A673 (cell line): Measurements from ENCODE around the gene CTU1. TPM values are rescaled to one million over a fixed set of nuclear protein-coding genes. Genes with fewer than 3 reads are reported as not detected.

ENCODE experiments used
- BruUV-seq: library from RNA; stranded (reverse); fragments of 400-500 nt; replicated peaks from 2 replicates; lab custom pipeline; 2021; lab: Mats Ljungman, UMichigan
- CTCF ChIA-PET: fragments of 300-600 bp; sonication (Branson Sonifier 250); formaldehyde crosslinking; loops from one replicate; lab custom pipeline; 2022; ENCODE audit warnings: antibody characterized with exemption; lab: Charles Lee
- POLR2A ChIA-PET: fragments of 300-600 bp; sonication (Branson Sonifier 250); formaldehyde crosslinking; loops from one replicate; lab custom pipeline; 2022; ENCODE audit warnings: antibody characterized with exemption; ENCODE audit not compliant: low non-redundant PET; lab: Charles Lee
- DNase-seq: peaks from one replicate; pipeline ENCODE4 v3.0.0-alpha.2; 2015; ENCODE audit warnings: low spot score
- H3K27ac ChIP-seq: fragments of 200-600 bp; sonication (generic); 2 replicates; pipeline ENCODE4 v1.5.1; 2016; ENCODE audit warnings: mixed run types, low read depth, mild to moderate bottlenecking, mixed read lengths, antibody characterized with exemption, low read length; ENCODE audit not compliant: poor library complexity, severe bottlenecking
- H3K27me3 ChIP-seq: fragments of 200-600 bp; sonication (generic); replicated peaks from 2 replicates; pipeline ENCODE4 v1.6.1; 2017; ENCODE audit warnings: mixed run types, low read depth, mild to moderate bottlenecking, mixed read lengths, antibody characterized with exemption, low read length; ENCODE audit not compliant: insufficient read depth, poor library complexity
- H3K36me3 ChIP-seq: fragments of 200-600 bp; sonication (generic); 2 replicates; pipeline ENCODE4 v1.6.1; 2016; ENCODE audit warnings: mixed run types, mild to moderate bottlenecking, mixed read lengths, antibody characterized with exemption, low read length; ENCODE audit not compliant: insufficient read depth, poor library complexity, severe bottlenecking
- H3K4me1 ChIP-seq: fragments of 200-600 bp; sonication (generic); 2 replicates; pipeline ENCODE4 v1.6.1; 2017; ENCODE audit warnings: mixed run types, mild to moderate bottlenecking, mixed read lengths, antibody characterized with exemption, low read length; ENCODE audit not compliant: insufficient read depth, poor library complexity, severe bottlenecking
- H3K4me3 ChIP-seq: fragments of 200-600 bp; sonication (generic); 2 replicates; pipeline ENCODE4 v1.5.1; 2016; ENCODE audit warnings: low read depth, mixed run types, mild to moderate bottlenecking, mixed read lengths, low read length; ENCODE audit not compliant: poor library complexity, severe bottlenecking
- H3K9me3 ChIP-seq: fragments of 200-600 bp; sonication (generic); 2 replicates; pipeline ENCODE4 v1.6.1; 2016; ENCODE audit warnings: mixed run types, low read depth, mild to moderate bottlenecking, mixed read lengths, antibody characterized with exemption, low read length; ENCODE audit not compliant: poor library complexity, severe bottlenecking
- CTCF ChIP-seq: fragments of 300-800, 200-600 bp; sonication (generic); conservative IDR thresholded peaks from 2 replicates; pipeline ENCODE4 v1.5.1; 2017; ENCODE audit warnings: low read depth, mild to moderate bottlenecking, antibody characterized with exemption, low read length, moderate library complexity, mixed read lengths
- EZH2 ChIP-seq: fragments of 200-600 bp; sonication (generic); IDR thresholded peaks from 2 replicates; pipeline ENCODE4 v1.6.1; 2017; ENCODE audit warnings: borderline replicate concordance, low read depth, mild to moderate bottlenecking, mixed read lengths, antibody characterized with exemption, low read length; ENCODE audit not compliant: poor library complexity, severe bottlenecking
- intact Hi-C: fragments of 100-400 bp; cut with micrococcal nuclease; formaldehyde crosslinking; loops from one replicate; pipeline ENCODE4 v1.10.0; 2022; ENCODE audit not compliant: unreplicated experiment
- total RNA-seq: library from RNA; stranded (reverse); gene quantifications from 2 replicates; pipeline ENCODE4 v1.2.3, GENCODE V29; 2021

Gene CTU1
- total RNA-seq, 1 experiment from 2014 or later = 13.4 TPM

- no TSS peak for BruUV-seq
Measured at GRCh38 chr19:51150627-51151026, 42.4 kb upstream of the CTU1 start.

GRCh38 chr19:51148580-51148979 lies 40.4 kb upstream of the CTU1 start:
- Histone ChIP-seq H3K4me1 (no peaks in the 10 kb centered on the region), H3K9me3 (no peaks in the 10 kb centered on the region), H3K27ac (no peak overlapping the region), H3K27me3 (peaks cover 5% of the 10 kb centered on the region), H3K4me3 (no peak overlapping the region), H3K36me3 (no peaks in the 10 kb centered on the region)
- no TSS peak for BruUV-seq
- POLR2A ChIA-PET = interaction anchor here (0.7 kb wide), 1 partner anchor 231 kb away, joined by 5 read pairs; no protein-coding TSS in a partner anchor
- CTCF ChIA-PET = no interaction called here
- no peak for DNase-seq
- no peak for TF ChIP-seq CTCF
- TF ChIP-seq EZH2 = no peak
- intact Hi-C loops = no loop called here

More at GRCh38 chr19:51150627-51151026, 42.4 kb upstream of the CTU1 start:
- Histone ChIP-seq H3K4me3 (no peak overlapping the region), H3K9me3 (no peaks in the 10 kb centered on the region), H3K27ac (no peak overlapping the region), H3K36me3 (no peaks in the 10 kb centered on the region), H3K4me1 (no peaks in the 10 kb centered on the region), H3K27me3 (peaks cover 5% of the 10 kb centered on the region)
- POLR2A ChIA-PET = no interaction called here
- no peak for TF ChIP-seq CTCF
- TF ChIP-seq EZH2 = no peak
- CTCF ChIA-PET = no interaction called here
- DNase-seq = no peak
- intact Hi-C loops = no loop called here

GRCh38 chr19:51147663-51148062 lies 39.5 kb upstream of the CTU1 start:
- Histone ChIP-seq H3K4me3 (no peak overlapping the region), H3K4me1 (no peaks in the 10 kb centered on the region), H3K27ac (no peak overlapping the region), H3K27me3 (no peaks in the 10 kb centered on the region), H3K36me3 (no peaks in the 10 kb centered on the region), H3K9me3 (no peaks in the 10 kb centered on the region)
- ChIA-PET CTCF (no interaction called here), POLR2A (no interaction called here)
- BruUV-seq = no TSS peak
- intact Hi-C loops = no loop called here
- no peak for TF ChIP-seq CTCF
- no peak for TF ChIP-seq EZH2
- no peak for DNase-seq
